Activated naive CD8-positive, alpha-beta T cell (primary cell): ENCODE measurements around the gene VSNL1.

Experiments used
- H3K27ac Mint-ChIP-seq: one replicate; pipeline ENCODE4 v1.8.0; 2021; ENCODE audit warnings: mixed read lengths
- H3K27me3 Mint-ChIP-seq: one replicate; pipeline ENCODE4 v1.8.0; 2021; ENCODE audit warnings: mixed read lengths
- H3K36me3 Mint-ChIP-seq: one replicate; pipeline ENCODE4 v1.8.0; 2021; ENCODE audit warnings: mixed read lengths
- H3K4me1 Mint-ChIP-seq: one replicate; pipeline ENCODE4 v1.8.0; 2021; ENCODE audit warnings: low read depth, mixed read lengths
- H3K4me3 Mint-ChIP-seq: one replicate; pipeline ENCODE4 v1.8.0; 2021; ENCODE audit warnings: mild to moderate bottlenecking, mixed read lengths
- H3K9me3 Mint-ChIP-seq: one replicate; pipeline ENCODE4 v1.8.0; 2021; ENCODE audit warnings: low read depth, mixed read lengths

Gene VSNL1

GRCh38 chr2:17689010-17689409 lies 148.5 kb downstream of the VSNL1 start:
- Mint-ChIP-seq H3K4me3 (no peak overlapping the region), H3K36me3 (peaks cover 31% of the 10 kb centered on the region), H3K27ac (no peak overlapping the region), H3K4me1 (no peaks in the 10 kb centered on the region), H3K9me3 (no peaks in the 10 kb centered on the region), H3K27me3 (no peaks in the 10 kb centered on the region)

DNA sequence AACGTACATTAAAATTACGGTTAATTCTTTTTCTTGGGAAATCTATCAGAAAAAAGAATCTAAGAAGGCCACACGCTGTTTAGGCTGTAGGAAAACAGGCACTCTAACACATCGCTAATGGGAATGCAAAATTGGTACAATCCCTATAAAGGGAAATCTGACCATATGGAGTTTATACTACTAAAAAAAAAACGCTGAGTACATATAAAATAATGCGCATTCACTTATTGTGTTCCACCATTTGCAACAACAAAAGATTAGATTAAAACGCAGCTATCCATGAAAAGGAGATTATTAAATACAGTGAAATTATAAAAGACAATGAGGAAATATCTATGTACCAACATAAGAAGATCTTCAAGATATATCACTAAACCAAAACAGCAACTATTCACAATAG lies 150.3 kb downstream of the VSNL1 start:
- Mint-ChIP-seq H3K27ac (no peak overlapping the region), H3K27me3 (no peaks in the 10 kb centered on the region), H3K4me3 (no peak overlapping the region), H3K4me1 (no peaks in the 10 kb centered on the region), H3K36me3 (peaks cover 30% of the 10 kb centered on the region), H3K9me3 (no peaks in the 10 kb centered on the region)
